Hepatocyte (in vitro differentiated cells): Measurements from ENCODE around the gene CD248. TPM values are rescaled to one million over a fixed set of nuclear protein-coding genes. Genes with fewer than 3 reads are reported as not detected.

ENCODE experiments used
- DNase-seq: peaks from one replicate; pipeline ENCODE4 v3.0.0-alpha.2; 2016; ENCODE audit warnings: low spot score
- H2AFZ ChIP-seq: fragments of 200-600 bp; sonication (generic); 2 replicates; pipeline ENCODE4 v1.6.0; 2016; ENCODE audit warnings: antibody characterized with exemption, mild to moderate bottlenecking
- H3K27ac ChIP-seq: fragments of 200-600 bp; sonication (generic); 2 replicates; pipeline ENCODE4 v1.5.1; 2016; ENCODE audit warnings: mild to moderate bottlenecking
- H3K27me3 ChIP-seq: fragments of 200-600 bp; sonication (generic); 2 replicates; pipeline ENCODE4 v1.6.1; 2016
- H3K36me3 ChIP-seq: fragments of 200-600 bp; sonication (generic); replicated peaks from 2 replicates; pipeline ENCODE4 v1.5.1; 2016; ENCODE audit warnings: low read depth; ENCODE audit not compliant: insufficient read depth
- H3K4me1 ChIP-seq: fragments of 200-600 bp; sonication (generic); 2 replicates; pipeline ENCODE4 v1.5.1; 2016; ENCODE audit warnings: mild to moderate bottlenecking, moderate library complexity; ENCODE audit not compliant: insufficient read depth
- H3K4me2 ChIP-seq: fragments of 200-600 bp; sonication (generic); 2 replicates; pipeline ENCODE4 v1.6.0; 2016
- H3K4me3 ChIP-seq: fragments of 200-600 bp; sonication (generic); 2 replicates; pipeline ENCODE4 v1.5.1; 2016; ENCODE audit warnings: mild to moderate bottlenecking
- H3K79me2 ChIP-seq: fragments of 200-600 bp; sonication (generic); 2 replicates; pipeline ENCODE4 v1.6.0; 2017; ENCODE audit warnings: mild to moderate bottlenecking
- H3K9me2 ChIP-seq: fragments of 200-600 bp; sonication (generic); replicated peaks from 2 replicates; pipeline ENCODE4 v1.6.0; 2017; ENCODE audit warnings: mild to moderate bottlenecking; ENCODE audit not compliant: insufficient read depth
- H3K9me3 ChIP-seq: fragments of 200-600 bp; sonication (generic); 2 replicates; pipeline ENCODE4 v1.5.1; 2016; ENCODE audit warnings: low read depth, mild to moderate bottlenecking
- H4K20me1 ChIP-seq: fragments of 200-600 bp; sonication (generic); 2 replicates; pipeline ENCODE4 v1.6.0; 2016; ENCODE audit warnings: mild to moderate bottlenecking; ENCODE audit not compliant: insufficient read depth, poor library complexity, severe bottlenecking
- EZH2 ChIP-seq: fragments of 200-600 bp; sonication (generic); IDR thresholded peaks from 2 replicates; pipeline ENCODE4 v1.6.1; 2016; ENCODE audit warnings: antibody characterized with exemption, mild to moderate bottlenecking, borderline replicate concordance
- EZH2phosphoT487 ChIP-seq: fragments of 200-600 bp; sonication (generic); IDR thresholded peaks from one replicate; pipeline ENCODE4 v1.6.1; 2018; ENCODE audit warnings: antibody characterized with exemption, mild to moderate bottlenecking, low read depth, moderate library complexity; ENCODE audit not compliant: unreplicated experiment, severe bottlenecking
- WGBS: methylation state at CpG from one replicate; pipeline ENCODE4 v1.1.6; 2016; ENCODE audit warnings: low lambda C conversion rate; ENCODE audit errors: missing lambda C conversion rate; 5-methylcytosine and 5-hydroxymethylcytosine counted together
- polyA plus RNA-seq: library from polyadenylated mRNA; unstranded; fragments of >200 nt; fragmentation: Nextera tagmentation; extraction: Ambion mirVana; gene quantifications from 2 replicates; pipeline ENCODE4 v1.2.1, GENCODE V29; 2016
- total RNA-seq: library from RNA; depleted of rRNA; stranded (reverse); fragments of >200 nt; gene quantifications from 2 replicates; pipeline ENCODE4 v1.2.3, GENCODE V29; 2014
- TF ChIP-seq, protein P1 (sequence below): fragments of 200-600 bp; sonication (generic); IDR thresholded peaks from 2 replicates; pipeline ENCODE4 v1.5.1; 2016; ENCODE audit warnings: antibody characterized with exemption, mild to moderate bottlenecking; ENCODE audit not compliant: poor library complexity

CD248 gene
- total and polyA plus RNA-seq, 2 experiments from 2014 or later: 24.6 to 210 TPM

DNA sequence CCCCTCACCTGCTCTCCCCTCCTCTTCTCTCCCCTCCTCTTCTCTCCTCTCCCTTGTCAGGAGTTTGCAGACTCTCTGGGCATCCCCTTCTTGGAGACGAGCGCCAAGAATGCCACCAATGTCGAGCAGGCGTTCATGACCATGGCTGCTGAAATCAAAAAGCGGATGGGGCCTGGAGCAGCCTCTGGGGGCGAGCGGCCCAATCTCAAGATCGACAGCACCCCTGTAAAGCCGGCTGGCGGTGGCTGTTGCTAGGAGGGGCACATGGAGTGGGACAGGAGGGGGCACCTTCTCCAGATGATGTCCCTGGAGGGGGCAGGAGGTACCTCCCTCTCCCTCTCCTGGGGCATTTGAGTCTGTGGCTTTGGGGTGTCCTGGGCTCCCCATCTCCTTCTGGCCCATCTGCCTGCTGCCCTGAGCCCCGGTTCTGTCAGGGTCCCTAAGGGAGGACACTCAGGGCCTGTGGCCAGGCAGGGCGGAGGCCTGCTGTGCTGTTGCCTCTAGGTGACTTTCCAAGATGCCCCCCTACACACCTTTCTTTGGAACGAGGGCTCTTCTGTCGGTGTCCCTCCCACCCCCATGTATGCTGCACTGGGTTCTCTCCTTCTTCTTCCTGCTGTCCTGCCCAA lies 40.7 kb downstream of the CD248 start:
- no peak overlapping the region for H2AFZ ChIP-seq
- DNase-seq: no peak
- no peaks in the 10 kb centered on the region for H3K36me3 ChIP-seq
- H3K9me2 ChIP-seq: no peaks in the 10 kb centered on the region
- no peak for TF ChIP-seq EZH2phosphoT487
- TF ChIP-seq, protein P1, sequence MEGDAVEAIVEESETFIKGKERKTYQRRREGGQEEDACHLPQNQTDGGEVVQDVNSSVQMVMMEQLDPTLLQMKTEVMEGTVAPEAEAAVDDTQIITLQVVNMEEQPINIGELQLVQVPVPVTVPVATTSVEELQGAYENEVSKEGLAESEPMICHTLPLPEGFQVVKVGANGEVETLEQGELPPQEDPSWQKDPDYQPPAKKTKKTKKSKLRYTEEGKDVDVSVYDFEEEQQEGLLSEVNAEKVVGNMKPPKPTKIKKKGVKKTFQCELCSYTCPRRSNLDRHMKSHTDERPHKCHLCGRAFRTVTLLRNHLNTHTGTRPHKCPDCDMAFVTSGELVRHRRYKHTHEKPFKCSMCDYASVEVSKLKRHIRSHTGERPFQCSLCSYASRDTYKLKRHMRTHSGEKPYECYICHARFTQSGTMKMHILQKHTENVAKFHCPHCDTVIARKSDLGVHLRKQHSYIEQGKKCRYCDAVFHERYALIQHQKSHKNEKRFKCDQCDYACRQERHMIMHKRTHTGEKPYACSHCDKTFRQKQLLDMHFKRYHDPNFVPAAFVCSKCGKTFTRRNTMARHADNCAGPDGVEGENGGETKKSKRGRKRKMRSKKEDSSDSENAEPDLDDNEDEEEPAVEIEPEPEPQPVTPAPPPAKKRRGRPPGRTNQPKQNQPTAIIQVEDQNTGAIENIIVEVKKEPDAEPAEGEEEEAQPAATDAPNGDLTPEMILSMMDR: no peak
- no peak for TF ChIP-seq EZH2
- H3K27ac ChIP-seq: no peak overlapping the region
- 94% methylated on average over 14 of the region's 14 CpGs for WGBS
- H3K4me1 ChIP-seq: peaks cover 9% of the 10 kb centered on the region
- no peaks in the 10 kb centered on the region for H3K27me3 ChIP-seq
- H3K9me3 ChIP-seq: no peaks in the 10 kb centered on the region
- H3K4me2 ChIP-seq: no peak overlapping the region
- peaks cover 7% of the 10 kb centered on the region for H4K20me1 ChIP-seq
- peaks cover 9% of the 10 kb centered on the region for H3K79me2 ChIP-seq
- no peak overlapping the region for H3K4me3 ChIP-seq

DNA sequence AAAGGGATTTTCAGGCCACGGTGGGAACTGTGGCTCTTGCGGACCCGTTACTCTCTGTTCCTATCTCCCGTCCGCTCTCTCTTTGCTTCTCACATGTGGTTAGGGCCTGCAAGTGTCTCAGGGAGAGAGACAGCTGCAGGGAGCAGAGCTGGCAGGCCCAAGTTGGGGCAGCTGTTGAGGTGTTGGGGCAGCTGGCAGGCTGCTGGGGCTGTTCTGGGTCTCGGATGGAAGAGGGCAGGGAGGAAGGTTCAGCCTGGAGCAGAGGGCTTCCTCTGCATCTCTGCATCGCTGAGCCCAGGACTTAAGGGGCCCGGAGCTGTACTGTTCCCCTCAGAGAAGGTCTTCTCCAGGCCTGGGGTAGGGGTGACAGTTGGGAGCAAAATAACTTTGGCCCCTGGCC lies 41.4 kb downstream of the CD248 start:
- H4K20me1 ChIP-seq: peaks cover 10% of the 10 kb centered on the region
- WGBS: 98% methylated on average over 8 of the region's 8 CpGs

DNA sequence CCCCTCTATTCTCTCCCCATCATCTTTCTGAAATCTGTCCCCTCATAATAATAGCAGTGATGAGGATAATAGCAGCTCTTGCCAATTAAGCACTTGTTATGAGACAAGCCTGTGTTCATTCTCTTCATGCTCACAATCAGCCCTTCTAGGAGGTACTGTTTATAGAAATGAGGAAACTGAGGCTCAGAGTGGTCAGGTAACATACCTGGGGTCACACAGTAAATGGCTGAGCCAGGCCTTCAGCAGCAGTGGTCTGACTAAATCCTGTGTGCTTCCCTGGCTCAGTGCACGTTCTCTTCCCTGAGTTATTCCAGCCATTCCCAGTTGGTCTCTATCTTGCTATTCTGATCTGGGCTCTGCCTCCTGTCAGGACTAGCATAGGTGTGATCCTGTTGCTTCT lies 42.6 kb downstream of the CD248 start:
- WGBS: 79% methylated on average over 1 of the region's 1 CpG
- Histone ChIP-seq H3K9me3 (no peaks in the 10 kb centered on the region), H3K27ac (no peak overlapping the region), H3K4me3 (no peak overlapping the region), H3K4me2 (no peak overlapping the region), H3K27me3 (no peaks in the 10 kb centered on the region), H3K4me1 (peaks cover 17% of the 10 kb centered on the region), H4K20me1 (peaks cover 21% of the 10 kb centered on the region), H2AFZ (no peak overlapping the region), H3K79me2 (peaks cover 28% of the 10 kb centered on the region), H3K36me3 (no peaks in the 10 kb centered on the region), H3K9me2 (no peaks in the 10 kb centered on the region)
- TF ChIP-seq EZH2phosphoT487 (no peak), EZH2 (no peak)
- TF ChIP-seq, protein P1: no peak
- DNase-seq: no peak

More for the DNA sequence above, 41.4 kb downstream of the CD248 start:
- Histone ChIP-seq H3K9me3 (no peaks in the 10 kb centered on the region), H3K36me3 (no peaks in the 10 kb centered on the region), H2AFZ (no peak overlapping the region), H3K27ac (no peak overlapping the region), H3K27me3 (no peaks in the 10 kb centered on the region), H3K79me2 (peaks cover 16% of the 10 kb centered on the region), H3K4me2 (no peak overlapping the region), H3K9me2 (no peaks in the 10 kb centered on the region), H3K4me1 (peaks cover 9% of the 10 kb centered on the region), H3K4me3 (no peak overlapping the region)
- DNase-seq: no peak
- TF ChIP-seq, protein P1: no peak
- TF ChIP-seq EZH2 (no peak), EZH2phosphoT487 (no peak)
